GF-D8 (cell line): Measurements from ENCODE around the gene MVP.
A peak's percentile ranks its signal among the peaks of the same experiment; 100 is the strongest.
"Not testable (repeated sequence)": the region's sequence is repeated elsewhere in the genome, so short reads cannot be mapped to it uniquely, and the experiment has no call there.

Source experiments
- DNase-seq: peaks from one replicate; lab custom pipeline; 2025; lab: John Stamatoyannopoulos, UW

The MVP gene

DNA sequence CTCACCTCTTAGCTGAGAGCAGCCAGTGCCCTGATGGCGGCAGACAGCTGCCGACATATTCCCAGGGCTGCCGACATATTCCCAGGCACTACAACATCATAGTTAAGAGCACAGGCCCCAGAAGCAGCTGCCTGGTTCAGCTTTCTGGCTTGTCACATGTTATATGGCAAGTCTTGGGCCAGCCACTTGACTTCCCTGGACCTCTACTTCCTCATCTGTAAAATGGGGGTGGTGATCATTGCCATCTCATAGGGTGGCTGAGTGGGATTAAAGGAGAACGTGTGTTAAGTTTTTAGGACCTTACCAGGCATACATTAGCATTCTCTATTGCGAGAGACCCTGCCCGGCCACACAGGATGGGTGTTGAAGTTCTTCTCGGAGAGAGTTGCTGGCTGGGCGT lies 23.7 kb downstream of the MVP start:
- no peak for DNase-seq

DNA sequence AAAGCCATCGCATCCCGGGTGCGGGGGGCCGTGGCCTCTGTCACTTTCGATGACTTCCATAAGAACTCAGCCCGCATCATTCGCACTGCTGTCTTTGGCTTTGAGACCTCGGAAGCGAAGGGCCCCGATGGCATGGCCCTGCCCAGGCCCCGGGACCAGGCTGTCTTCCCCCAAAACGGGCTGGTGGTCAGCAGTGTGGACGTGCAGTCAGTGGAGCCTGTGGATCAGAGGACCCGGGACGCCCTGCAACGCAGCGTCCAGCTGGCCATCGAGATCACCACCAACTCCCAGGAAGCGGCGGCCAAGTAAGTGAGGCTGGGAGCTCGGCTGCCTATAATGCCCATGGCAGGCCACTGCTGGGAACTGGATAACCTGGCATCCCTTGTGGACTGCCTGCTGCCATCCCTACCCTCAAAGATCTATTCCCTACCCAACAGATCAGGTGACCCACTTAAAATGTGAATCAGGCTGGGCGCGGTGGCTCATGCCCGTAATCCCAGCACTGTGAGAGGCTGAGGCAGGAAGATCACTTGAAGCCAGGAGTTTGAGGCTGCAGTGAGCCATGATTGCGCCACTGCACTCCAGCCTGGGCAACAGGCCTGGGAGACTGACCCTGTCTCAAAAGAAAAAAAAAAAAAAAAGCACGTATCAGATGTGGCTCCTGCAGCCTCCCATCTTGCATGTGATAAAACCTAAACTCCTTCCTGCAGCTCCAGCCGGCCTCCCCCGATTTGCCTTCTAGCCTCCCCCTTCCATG lies 24.5 kb downstream of the MVP start:
- no peak for DNase-seq

DNA sequence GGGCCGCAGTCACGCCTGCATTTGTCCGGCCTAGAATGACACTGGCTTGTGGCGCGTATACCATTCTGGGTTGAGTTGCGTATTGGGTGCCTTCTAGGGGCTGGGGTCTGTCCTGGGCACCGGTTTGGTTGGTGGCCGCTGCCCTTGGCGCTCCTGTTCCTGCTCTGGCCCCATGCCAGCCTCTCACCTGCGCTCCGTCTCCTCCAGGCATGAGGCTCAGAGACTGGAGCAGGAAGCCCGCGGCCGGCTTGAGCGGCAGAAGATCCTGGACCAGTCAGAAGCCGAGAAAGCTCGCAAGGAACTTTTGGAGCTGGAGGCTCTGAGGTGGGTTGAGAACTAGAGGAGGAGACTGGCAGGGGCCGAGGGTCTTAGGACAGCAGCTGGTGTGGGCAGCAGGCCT lies 25.4 kb downstream of the MVP start:
- DNase-seq, result no peak

DNA sequence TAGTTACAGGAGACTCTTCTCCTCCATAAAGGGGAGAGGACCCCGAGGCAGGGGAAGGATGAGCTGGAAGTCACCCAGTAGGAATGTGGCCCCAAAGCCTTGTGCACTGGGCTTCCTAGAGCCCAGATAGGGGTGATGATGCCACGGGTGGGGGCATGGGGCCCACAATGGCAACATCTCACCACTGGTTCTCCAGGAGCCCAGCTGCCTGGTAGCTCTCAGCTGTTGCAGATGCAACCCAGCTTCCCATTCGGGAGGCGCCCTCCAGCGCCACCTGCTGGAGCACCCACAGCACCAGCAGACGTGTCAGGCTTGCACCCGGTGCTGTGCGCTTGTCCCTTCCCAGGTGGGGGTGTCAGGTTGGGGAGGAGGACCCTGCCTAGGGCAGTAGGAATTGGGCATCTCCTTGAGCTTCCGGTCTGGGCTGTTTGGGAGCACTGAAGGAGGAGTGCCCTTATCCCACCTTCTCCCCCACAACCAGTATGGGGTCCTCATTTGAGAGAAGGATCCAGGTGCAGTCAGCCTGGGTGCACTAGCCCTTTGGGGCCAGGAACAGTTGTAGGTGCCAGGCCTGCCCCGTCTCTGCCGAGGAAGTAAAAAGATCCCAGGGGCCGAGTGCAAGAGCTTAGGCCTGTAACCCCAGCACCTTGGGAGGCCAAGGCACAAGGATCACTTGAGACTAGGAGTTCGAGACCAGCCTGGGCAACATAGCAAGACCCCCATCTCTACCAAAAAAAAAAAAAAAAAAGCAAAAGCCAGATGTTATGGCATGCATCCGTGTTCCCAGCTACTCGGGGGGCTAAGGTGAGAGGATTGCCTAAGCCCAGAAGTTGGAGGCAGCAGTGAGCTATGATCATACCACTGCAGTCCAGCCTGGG lies 28.4 kb downstream of the MVP start:
- peak; percentile 14 for DNase-seq

- no peak for DNase-seq
Observed at GRCh38 chr16:29849505-29849904, 29.2 kb downstream of the MVP start.

DNA sequence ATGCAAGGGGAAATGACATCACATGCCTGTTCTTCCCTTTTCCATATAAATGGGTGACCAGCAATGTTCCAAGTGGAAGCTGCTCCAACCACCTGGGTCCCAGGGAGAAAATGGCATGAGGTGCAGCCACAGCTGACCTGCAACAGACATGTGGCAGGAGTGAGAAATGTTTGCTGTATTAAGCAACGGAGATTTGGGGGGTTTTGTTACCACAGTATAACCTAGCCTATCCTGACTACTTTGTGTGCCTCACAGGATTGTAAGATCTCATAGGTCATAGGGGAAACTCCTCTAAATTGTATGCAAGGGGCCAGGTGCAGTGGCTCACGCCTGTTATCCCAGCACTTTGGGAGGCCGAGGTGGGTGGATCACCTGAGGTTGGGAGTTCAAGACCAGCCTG lies 30.7 kb downstream of the MVP start:
- no peak for DNase-seq

- DNase-seq, result no peak
Observed at GRCh38 chr16:29852654-29853053, 32.4 kb downstream of the MVP start.

DNA sequence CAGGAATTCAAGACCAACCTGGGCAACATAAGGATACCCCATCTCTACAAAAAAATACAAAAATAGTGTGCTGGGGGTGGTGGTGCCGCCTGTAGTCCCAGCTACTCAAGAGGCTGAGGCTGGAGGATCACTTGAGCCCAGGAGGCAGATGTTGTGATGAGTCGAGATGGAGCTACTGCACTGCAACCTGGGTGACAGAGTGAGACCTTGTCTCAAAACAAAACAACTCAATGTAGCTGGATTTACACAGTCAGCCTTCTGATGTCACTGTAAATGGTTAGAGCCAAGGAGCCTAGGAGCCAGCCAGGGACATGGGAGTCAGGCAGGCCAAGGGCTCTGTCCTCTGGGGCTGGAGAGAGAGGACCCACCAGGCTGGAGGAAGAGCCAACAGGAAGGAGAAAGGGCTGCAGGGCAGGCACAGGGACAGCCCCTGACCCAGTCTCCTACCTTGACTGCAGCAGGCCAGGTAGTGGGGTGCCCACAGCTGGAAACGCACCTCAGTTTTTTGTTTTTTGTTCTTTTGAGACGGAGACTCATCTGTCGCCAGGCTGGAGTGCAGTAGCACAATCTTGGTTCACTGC lies 34.3 kb downstream of the MVP start:
- DNase-seq, result no peak

- DNase-seq, result no peak
Observed at GRCh38 chr16:29857133-29857760, 37.0 kb downstream of the MVP start.

GRCh38 chr16:29858149-29858849 lies 38.0 kb downstream of the MVP start:
- DNase-seq, result no peak

- DNase-seq, result no peak
Observed at GRCh38 chr16:29858974-29859373, 38.7 kb downstream of the MVP start.

DNA sequence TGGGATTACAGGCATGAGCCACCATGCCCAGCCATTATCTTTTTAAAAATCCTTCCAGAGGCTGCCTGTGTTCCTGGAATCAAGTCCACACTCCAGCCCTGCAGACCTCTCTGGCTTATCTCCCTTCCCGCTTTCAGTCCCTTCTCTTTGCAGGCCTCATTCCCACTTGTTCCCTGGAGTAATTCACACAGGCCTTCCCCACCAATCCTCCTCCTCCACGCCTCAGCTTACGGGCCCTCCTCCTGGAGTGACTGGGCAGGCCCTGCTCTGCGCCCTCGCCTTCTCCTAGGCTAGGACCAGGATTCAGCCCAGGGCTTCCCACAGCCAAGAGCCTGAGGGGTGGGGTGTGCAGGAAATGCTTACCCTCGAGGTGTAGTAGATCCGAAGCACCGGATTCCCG lies 40.0 kb downstream of the MVP start:
- DNase-seq, result no peak

- no peak for DNase-seq
Observed at GRCh38 chr16:29862383-29862883, 42.2 kb downstream of the MVP start.

DNA sequence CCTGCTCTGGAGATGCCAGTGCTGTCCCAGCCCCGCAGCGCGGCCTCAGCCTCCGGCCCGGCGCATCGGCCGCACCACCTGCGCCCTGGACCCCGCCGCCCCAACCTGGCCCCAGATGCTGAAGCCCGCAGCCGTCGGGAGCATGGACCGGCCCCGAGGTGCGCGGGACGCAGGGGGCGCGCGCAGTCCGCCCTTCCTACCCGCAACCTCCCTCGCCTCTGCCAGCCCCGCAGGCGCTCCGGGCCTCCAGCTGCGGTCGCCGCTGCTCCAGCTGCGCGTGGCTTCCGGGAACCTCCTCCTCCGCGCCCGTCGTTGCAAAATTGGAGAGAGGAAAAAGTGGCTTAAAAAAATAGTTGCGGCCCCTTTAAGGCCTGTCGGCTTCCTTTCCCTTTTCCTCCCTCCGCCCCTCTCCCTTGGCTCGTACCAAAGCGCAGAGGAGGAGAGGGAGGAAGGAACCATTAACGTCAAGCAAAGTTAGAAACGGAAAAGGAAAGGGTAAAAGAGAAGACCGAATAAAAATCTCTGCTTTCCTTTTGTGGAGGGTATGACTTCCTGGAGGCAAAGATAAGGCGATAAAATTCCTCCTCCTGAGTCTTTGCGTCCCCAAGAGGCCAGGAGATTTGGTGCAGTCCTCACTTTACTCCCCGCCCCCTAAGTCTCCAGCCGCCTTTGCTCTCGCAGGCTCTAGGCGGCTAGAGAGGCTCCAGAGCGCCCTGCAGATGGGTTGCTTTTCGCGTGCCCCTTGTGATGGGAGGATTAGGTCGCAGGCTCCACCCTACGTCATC lies 42.8 kb downstream of the MVP start, which contains the start of gene CDIPT:
TSS of gene CDIPT (minus strand) at position 343 of the 785 bp plus-strand sequence. CDS start 369 bp downstream, outside the sequence.
- peak; percentile 89 for DNase-seq

DNA sequence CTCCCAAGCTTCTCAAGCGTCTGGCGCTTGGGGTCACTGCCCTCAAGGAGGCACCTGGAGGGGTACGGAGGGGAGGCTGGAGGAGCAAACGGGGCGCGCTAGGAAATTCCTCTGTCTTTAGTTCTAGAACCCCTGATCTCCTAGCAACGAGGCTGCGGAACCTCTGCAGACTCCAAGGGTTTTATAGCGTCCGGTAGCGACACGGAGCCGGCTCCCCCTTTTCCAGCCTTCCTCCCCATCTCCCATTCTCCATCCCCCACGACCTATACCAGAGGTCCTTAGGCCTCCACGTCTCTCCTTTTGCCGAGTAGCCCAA lies 43.4 kb downstream of the MVP start:
- DNase-seq, result no peak

DNA sequence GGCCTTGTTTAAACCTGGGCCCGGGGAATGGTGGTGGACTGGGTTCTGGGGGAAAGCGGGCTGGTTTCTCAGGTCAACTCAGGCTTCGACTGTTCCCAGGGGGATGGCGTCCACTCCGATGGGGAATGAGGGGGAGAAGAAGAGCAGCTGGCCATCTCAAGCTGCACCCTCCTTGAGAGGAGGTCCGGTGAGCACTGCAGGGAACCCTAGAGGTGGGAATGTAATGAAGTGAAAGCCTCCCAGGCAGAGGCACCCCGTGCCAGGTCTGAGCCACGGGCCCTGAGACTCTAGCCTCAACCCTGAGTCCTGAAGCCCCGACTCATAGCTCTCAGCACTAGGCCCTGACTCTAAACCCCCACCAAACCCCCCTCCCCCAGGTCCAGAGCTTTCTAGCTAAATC lies 43.9 kb downstream of the MVP start:
- no peak for DNase-seq

DNA sequence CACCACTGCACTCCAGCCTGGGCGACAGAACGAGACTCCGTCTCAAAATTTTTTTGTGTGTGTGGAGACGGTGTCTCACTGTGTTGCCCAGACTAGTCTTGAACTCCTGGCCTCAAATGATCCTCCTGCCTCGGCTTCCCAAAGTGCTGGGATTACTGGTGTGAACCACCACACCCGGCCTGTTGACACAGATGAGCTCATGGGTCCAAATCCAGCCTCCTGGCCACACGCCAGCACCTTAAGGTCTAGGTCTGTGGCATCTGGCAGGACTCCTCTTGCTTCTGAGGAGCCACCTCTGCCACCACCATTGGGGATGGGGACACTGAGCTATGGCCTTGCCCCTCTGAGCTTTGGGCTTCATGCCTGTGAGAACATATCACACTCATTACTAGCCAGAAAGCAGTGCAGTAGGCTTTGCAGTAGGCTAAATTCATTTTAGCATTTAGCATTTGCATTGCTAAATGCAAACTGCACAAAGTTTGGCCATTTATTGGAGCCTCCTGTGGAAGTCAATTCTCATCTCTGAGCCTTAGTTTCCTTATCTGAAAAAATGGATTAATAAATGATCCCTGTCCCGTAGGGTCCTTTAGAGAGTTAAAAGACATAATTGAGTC lies 48.2 kb downstream of the MVP start:
- DNase-seq, result no peak

DNA sequence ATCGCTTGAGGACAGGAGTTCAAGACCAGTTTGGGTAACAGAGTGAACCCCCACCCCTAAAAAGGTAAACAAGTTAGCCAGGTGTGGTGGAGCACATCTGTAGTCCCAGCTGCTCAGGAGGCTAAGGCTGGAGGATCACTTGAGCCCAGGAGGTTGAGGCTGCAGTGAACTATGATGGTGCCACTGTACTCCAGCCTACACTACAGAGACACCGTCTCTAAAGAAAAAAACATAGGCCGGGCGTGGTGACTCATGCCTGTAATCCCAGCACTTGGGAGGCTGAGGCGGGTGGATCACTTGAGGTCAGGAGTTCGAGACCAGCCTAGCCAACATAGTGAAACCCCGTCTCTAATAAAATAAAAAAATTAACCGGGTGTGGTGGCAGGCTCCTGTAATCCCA lies 48.8 kb downstream of the MVP start:
- DNase-seq, result not testable (repeated sequence)

DNA sequence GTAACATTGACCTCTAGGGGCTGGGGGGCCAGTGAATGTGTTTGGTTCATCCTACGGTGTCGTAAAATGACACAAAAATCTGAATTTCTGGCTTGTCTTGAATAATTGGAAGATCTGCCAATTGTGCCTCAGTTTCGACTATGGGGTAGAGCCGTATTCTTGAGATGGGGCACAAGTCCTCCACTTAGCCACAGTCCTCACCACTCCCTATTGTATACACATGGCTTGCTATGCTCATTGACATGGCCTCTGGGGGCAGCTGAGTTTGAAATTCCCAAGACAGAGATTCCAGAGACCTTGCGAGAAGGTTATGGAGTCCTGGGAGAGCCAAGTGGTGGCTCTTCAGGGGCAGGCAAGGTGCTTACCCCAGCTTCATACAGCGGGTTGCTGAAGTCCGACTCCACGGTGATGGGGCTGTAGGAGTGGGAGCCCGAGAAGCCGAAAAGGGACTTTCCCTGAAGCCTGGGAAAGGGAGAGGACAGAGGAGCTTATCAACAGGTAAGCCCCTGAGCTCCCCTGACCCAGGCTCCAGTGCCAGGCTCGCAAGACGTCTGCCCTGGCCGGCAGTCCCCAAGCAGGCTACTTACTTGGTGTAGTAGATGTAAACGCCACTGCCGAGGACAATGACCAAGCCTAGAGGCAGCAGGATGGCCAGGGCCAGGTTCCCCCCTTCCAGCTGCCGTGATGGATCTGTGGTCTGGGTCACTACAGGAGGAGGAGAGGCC lies 51.7 kb downstream of the MVP start:
- DNase-seq, result no peak

- DNase-seq, result no peak
Observed at GRCh38 chr16:29873319-29873718, 53.1 kb downstream of the MVP start.
